SU-DHL-6 (cell line): ENCODE results near the gene FLT1.

Experiments used
- H2AFZ ChIP-seq: fragments of 200-600 bp; sonication (generic); 2 replicates; pipeline ENCODE4 v1.6.1; 2014; ENCODE audit warnings: low read depth, mild to moderate bottlenecking, moderate library complexity, mixed read lengths, antibody characterized with exemption, low read length; ENCODE audit not compliant: severe bottlenecking
- H3F3A ChIP-seq: fragments of 200-600 bp; shearing (Covaris generic); 2 replicates; pipeline ENCODE4 v1.6.0; 2016; ENCODE audit warnings: antibody characterized with exemption, mild to moderate bottlenecking; ENCODE audit not compliant: insufficient read depth
- H3K27ac ChIP-seq: fragments of 200-600 bp; sonication (generic); 2 replicates; pipeline ENCODE4 v1.5.1; 2016; ENCODE audit warnings: low read depth, mild to moderate bottlenecking, low read length, moderate library complexity, mixed read lengths
- H3K27me3 ChIP-seq: fragments of 200-600 bp; sonication (generic), shearing (Covaris generic); 2 replicates; pipeline ENCODE4 v1.6.0; 2014; ENCODE audit warnings: mild to moderate bottlenecking, low read length
- H3K36me3 ChIP-seq: fragments of 200-600 bp; sonication (generic); 2 replicates; pipeline ENCODE4 v1.6.1; 2014; ENCODE audit warnings: mild to moderate bottlenecking, low read length, mixed read lengths
- H3K4me2 ChIP-seq: fragments of 300-600, 200-600 bp; shearing (Covaris generic), sonication (generic); 2 replicates; pipeline ENCODE4 v1.6.0; 2014; ENCODE audit warnings: low read length, low read depth, mild to moderate bottlenecking; ENCODE audit not compliant: poor library complexity, severe bottlenecking
- H3K4me3 ChIP-seq: fragments of 200-600 bp; sonication (generic); 2 replicates; pipeline ENCODE4 v1.5.1; 2014; ENCODE audit warnings: antibody characterized with exemption, low read length, mild to moderate bottlenecking, mixed read lengths; ENCODE audit not compliant: insufficient read depth, poor library complexity, severe bottlenecking
- H3K79me2 ChIP-seq: fragments of 200-600 bp; sonication (generic); 2 replicates; pipeline ENCODE4 v1.6.1; 2014; ENCODE audit warnings: mild to moderate bottlenecking, low read length, moderate library complexity; ENCODE audit not compliant: insufficient read depth
- H3K9ac ChIP-seq: fragments of 200-600 bp; sonication (generic); 2 replicates; pipeline ENCODE4 v1.7.0; 2014; ENCODE audit warnings: mild to moderate bottlenecking, low read length
- H3K9me2 ChIP-seq: fragments of 200-600 bp; sonication (generic); replicated peaks from 2 replicates; pipeline ENCODE4 v1.6.1; 2014; ENCODE audit warnings: low read length; ENCODE audit not compliant: insufficient read depth
- H3K9me3 ChIP-seq: fragments of 200-600 bp; sonication (generic); 2 replicates; pipeline ENCODE4 v1.6.1; 2014; ENCODE audit warnings: low read length, mixed read lengths; ENCODE audit not compliant: insufficient read depth
- H4K20me1 ChIP-seq: fragments of 200-600 bp; sonication (generic); 2 replicates; pipeline ENCODE4 v1.6.1; 2014; ENCODE audit warnings: low read depth, mild to moderate bottlenecking, antibody characterized with exemption, low read length, moderate library complexity, mixed read lengths
- CTCF ChIP-seq: fragments of 200-600 bp; sonication (generic); IDR thresholded peaks from one replicate; pipeline ENCODE4 v1.5.1; 2017; ENCODE audit warnings: antibody characterized with exemption, mild to moderate bottlenecking, low read length, moderate library complexity; ENCODE audit not compliant: insufficient read depth, poor library complexity, severe bottlenecking
- EZH2phosphoT487 ChIP-seq: fragments of 200-600 bp; sonication (generic), shearing (Covaris generic); conservative IDR thresholded peaks from 2 replicates; pipeline ENCODE4 v1.6.1; 2018; ENCODE audit warnings: mild to moderate bottlenecking, antibody characterized with exemption, low read length, moderate library complexity, mixed read lengths

FLT1 gene

GRCh38 chr13:28316836-28317235 is 178.1 kb downstream of the FLT1 start:
- TF ChIP-seq EZH2phosphoT487: no peak
- no peak for TF ChIP-seq CTCF
- H2AFZ ChIP-seq: no peak overlapping the region
- H3K79me2 ChIP-seq: no peaks in the 10 kb centered on the region
- no peaks in the 10 kb centered on the region for H3K27me3 ChIP-seq
- no peaks in the 10 kb centered on the region for H3F3A ChIP-seq
- no peaks in the 10 kb centered on the region for H4K20me1 ChIP-seq
- no peak overlapping the region for H3K9ac ChIP-seq
- H3K9me3 ChIP-seq: no peaks in the 10 kb centered on the region
- H3K9me2 ChIP-seq: no peaks in the 10 kb centered on the region
- no peak overlapping the region for H3K27ac ChIP-seq
- no peak overlapping the region for H3K4me3 ChIP-seq
- H3K4me2 ChIP-seq: no peak overlapping the region
- no peaks in the 10 kb centered on the region for H3K36me3 ChIP-seq

- H3K9me3 ChIP-seq: no peaks in the 10 kb centered on the region
- H3K4me2 ChIP-seq: no peak overlapping the region
- no peaks in the 10 kb centered on the region for H3K79me2 ChIP-seq
- no peaks in the 10 kb centered on the region for H3K9me2 ChIP-seq
- no peak overlapping the region for H3K4me3 ChIP-seq
- no peaks in the 10 kb centered on the region for H3F3A ChIP-seq
- no peak for TF ChIP-seq CTCF
- no peak for TF ChIP-seq EZH2phosphoT487
- H4K20me1 ChIP-seq: no peaks in the 10 kb centered on the region
- H3K27ac ChIP-seq: no peak overlapping the region
- H3K9ac ChIP-seq: no peak overlapping the region
- H3K36me3 ChIP-seq: no peaks in the 10 kb centered on the region
- no peaks in the 10 kb centered on the region for H3K27me3 ChIP-seq
- H2AFZ ChIP-seq: no peak overlapping the region
Observed at GRCh38 chr13:28316129-28316528, 178.8 kb downstream of the FLT1 start.

- Histone ChIP-seq H3F3A (no peaks in the 10 kb centered on the region), H3K4me2 (no peak overlapping the region)
Observed at GRCh38 chr13:28314879-28315278, 180.0 kb downstream of the FLT1 start.

More at GRCh38 chr13:28314879-28315278, 180.0 kb downstream of the FLT1 start:
- H3K27me3 ChIP-seq: no peaks in the 10 kb centered on the region
- no peaks in the 10 kb centered on the region for H3K9me2 ChIP-seq
- TF ChIP-seq EZH2phosphoT487: no peak
- no peak for TF ChIP-seq CTCF
- no peak overlapping the region for H3K9ac ChIP-seq
- no peaks in the 10 kb centered on the region for H3K79me2 ChIP-seq
- H3K4me3 ChIP-seq: no peak overlapping the region
- H3K36me3 ChIP-seq: no peaks in the 10 kb centered on the region
- H4K20me1 ChIP-seq: no peaks in the 10 kb centered on the region
- no peak overlapping the region for H3K27ac ChIP-seq
- H2AFZ ChIP-seq: no peak overlapping the region
- no peaks in the 10 kb centered on the region for H3K9me3 ChIP-seq
